ENCODE results near the gene ATP11B. TPM values are rescaled to one million over a fixed set of nuclear protein-coding genes. Genes with fewer than 3 reads are reported as not detected.
A peak's percentile ranks its signal among the peaks of the same experiment; 100 is the strongest.

The ATP11B gene
- total and polyA plus RNA-seq, 9 of the 15 experiments (the other 6 are each of a cell fraction or from before 2014, with no cell fraction given): 11.9 to 68.7 (median 41.8) TPM

- TF ChIP-seq ADNP (tag; IDR thresholded peaks at IDR 0.05) (peak; percentile 74), ZNF23 (CRISPR knock-in tag; IDR thresholded peaks at IDR 0.05) (no peak), CHAMP1 (IDR thresholded peaks at IDR 0.05) (peak; percentile 70; the same call in 1 of the 2 replicates), TOE1 (IDR thresholded peaks at IDR 0.05; ENCODE audit: borderline replicate concordance) (peak; percentile 90), TOE1 (CRISPR knock-in tag; IDR thresholded peaks at IDR 0.05; ENCODE audit: borderline replicate concordance, low read depth) (no peak), POLR2A (conservative IDR thresholded peaks at IDR 0.05) (no peak), CSDE1 (IDR thresholded peaks at IDR 0.05) (no peak), ZNF589 (CRISPR knock-in tag; IDR thresholded peaks at IDR 0.05; ENCODE audit: low read depth) (0 out of 2 replicates have a peak, but pooled peaks have one; percentile 37), U2AF1 (optimal IDR thresholded peaks at IDR 0.05; ENCODE audit: low read depth, low read length) (no peak), THAP7 (CRISPR knock-in tag; IDR thresholded peaks at IDR 0.05) (no peak), CBFA2T3 (IDR thresholded peaks at IDR 0.05) (peak; percentile 45; the same call in 1 of the 2 replicates), TBP (optimal IDR thresholded peaks at IDR 0.05; ENCODE audit: low read depth, low read length) (no peak), ILK (tag; IDR thresholded peaks at IDR 0.05; ENCODE audit: borderline replicate concordance, low read depth) (no peak), RB1 (IDR thresholded peaks at IDR 0.05; ENCODE audit: low read depth) (no peak), NR3C1 (CRISPR knock-in tag; IDR thresholded peaks at IDR 0.05) (no peak), DDX20 (tag; IDR thresholded peaks at IDR 0.05; ENCODE audit: low read depth) (no peak), BACH1 (tag; IDR thresholded peaks at IDR 0.05) (no peak), CREM (IDR thresholded peaks at IDR 0.05; ENCODE audit: low read depth) (peak; percentile 6; the same call in 1 of the 2 replicates), ZNF274 (IDR thresholded peaks at IDR 0.05; ENCODE audit: borderline replicate concordance, low read depth, low read length) (no peak), TAL1 (IDR thresholded peaks at IDR 0.05) (no peak), ZBED1 (IDR thresholded peaks at IDR 0.05) (peak; percentile 65; the same call in 1 of the 2 replicates), MCM5 (IDR thresholded peaks at IDR 0.05; ENCODE audit: low read depth) (no peak), ZNF511 (CRISPR knock-in tag; IDR thresholded peaks at IDR 0.05) (no peak), ETV1 (tag; conservative IDR thresholded peaks at IDR 0.05; ENCODE audit: low read depth) (no peak), USF1 (CRISPR knock-in tag; IDR thresholded peaks at IDR 0.05) (peak; percentile 65; the same call in 1 of the 2 replicates), FOXP4 (CRISPR knock-in tag; IDR thresholded peaks at IDR 0.05; ENCODE audit: borderline replicate concordance) (no peak)
Observed at GRCh38 chr3:182948305-182948704, 155.0 kb downstream of the ATP11B start (continued).
